ENCODE measurements around the gene F11R.

Gene F11R

DNA sequence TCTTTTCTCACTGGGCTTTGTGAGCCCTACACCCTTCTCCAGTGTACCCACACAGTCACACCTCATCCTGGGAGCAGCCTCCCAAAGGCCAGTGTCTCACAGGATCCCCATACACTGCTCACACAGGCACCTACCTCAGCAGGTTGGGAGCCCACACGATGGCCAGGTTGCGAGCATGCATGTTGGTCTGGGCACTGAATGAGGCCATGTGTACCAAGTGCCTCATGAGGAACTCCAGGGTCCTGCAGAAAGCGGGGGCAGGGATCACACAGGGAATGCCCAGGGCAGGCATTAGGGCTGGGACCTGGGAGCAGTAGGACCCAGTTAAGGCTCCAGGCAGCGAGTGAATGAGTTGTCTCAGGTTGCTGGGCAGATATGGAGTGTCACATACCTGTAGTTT, 33.3 kb upstream of the F11R start:
- no peaks in the 10 kb centered on the region for H3K27me3 ChIP-seq (ENCODE audit: control insufficient read depth, insufficient read depth, low read length)
- no peak overlapping the region for H3K27ac ChIP-seq
- TF ChIP-seq, protein P1, sequence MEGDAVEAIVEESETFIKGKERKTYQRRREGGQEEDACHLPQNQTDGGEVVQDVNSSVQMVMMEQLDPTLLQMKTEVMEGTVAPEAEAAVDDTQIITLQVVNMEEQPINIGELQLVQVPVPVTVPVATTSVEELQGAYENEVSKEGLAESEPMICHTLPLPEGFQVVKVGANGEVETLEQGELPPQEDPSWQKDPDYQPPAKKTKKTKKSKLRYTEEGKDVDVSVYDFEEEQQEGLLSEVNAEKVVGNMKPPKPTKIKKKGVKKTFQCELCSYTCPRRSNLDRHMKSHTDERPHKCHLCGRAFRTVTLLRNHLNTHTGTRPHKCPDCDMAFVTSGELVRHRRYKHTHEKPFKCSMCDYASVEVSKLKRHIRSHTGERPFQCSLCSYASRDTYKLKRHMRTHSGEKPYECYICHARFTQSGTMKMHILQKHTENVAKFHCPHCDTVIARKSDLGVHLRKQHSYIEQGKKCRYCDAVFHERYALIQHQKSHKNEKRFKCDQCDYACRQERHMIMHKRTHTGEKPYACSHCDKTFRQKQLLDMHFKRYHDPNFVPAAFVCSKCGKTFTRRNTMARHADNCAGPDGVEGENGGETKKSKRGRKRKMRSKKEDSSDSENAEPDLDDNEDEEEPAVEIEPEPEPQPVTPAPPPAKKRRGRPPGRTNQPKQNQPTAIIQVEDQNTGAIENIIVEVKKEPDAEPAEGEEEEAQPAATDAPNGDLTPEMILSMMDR (IDR thresholded peaks at IDR 0.05): no peak
- no peak overlapping the region for H3K9ac ChIP-seq
- no peak overlapping the region for H2AFZ ChIP-seq
- no peaks in the 10 kb centered on the region for H3K9me3 ChIP-seq (ENCODE audit: control insufficient read depth, low read length)
- no peak overlapping the region for H3K4me3 ChIP-seq (ENCODE audit: low read depth, low read length)
- H3K4me2 ChIP-seq (ENCODE audit: low read length): no peak overlapping the region
- H3K79me2 ChIP-seq: no peaks in the 10 kb centered on the region
- no peaks in the 10 kb centered on the region for H3K4me1 ChIP-seq
- H3K36me3 ChIP-seq (ENCODE audit: control insufficient read depth, insufficient read depth, low read length): no peaks in the 10 kb centered on the region

DNA sequence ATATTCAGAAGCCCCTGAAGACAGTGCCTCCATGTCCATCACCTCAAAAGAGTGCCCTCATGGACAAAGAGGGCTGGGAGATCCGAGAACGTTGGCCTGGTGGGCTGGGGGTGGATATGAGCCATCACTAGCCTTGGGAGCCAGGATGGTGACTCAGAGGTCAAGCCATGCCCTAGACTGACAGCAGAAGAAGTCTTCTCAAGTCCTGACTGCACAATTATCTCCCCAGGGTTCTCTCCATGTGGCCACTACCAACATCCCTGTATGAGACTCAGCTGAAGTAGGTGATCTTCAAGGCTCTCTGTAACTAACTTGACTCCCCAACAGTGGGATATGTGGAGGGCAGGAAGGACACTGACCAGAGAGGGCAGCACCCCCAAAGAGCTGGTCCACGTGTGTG, 31.9 kb upstream of the F11R start:
- Histone ChIP-seq H3K4me2 (ENCODE audit: low read length) (no peak overlapping the region), H3K4me1 (no peaks in the 10 kb centered on the region), H3K9ac (no peak overlapping the region), H3K27ac (no peak overlapping the region), H3K36me3 (ENCODE audit: control insufficient read depth, insufficient read depth, low read length) (no peaks in the 10 kb centered on the region), H3K4me3 (ENCODE audit: low read depth, low read length) (no peak overlapping the region), H3K79me2 (no peaks in the 10 kb centered on the region), H3K9me3 (ENCODE audit: control insufficient read depth, low read length) (no peaks in the 10 kb centered on the region), H2AFZ (no peak overlapping the region), H3K27me3 (ENCODE audit: control insufficient read depth, insufficient read depth, low read length) (no peaks in the 10 kb centered on the region)
- TF ChIP-seq, protein P1 (IDR thresholded peaks at IDR 0.05): no peak

DNA sequence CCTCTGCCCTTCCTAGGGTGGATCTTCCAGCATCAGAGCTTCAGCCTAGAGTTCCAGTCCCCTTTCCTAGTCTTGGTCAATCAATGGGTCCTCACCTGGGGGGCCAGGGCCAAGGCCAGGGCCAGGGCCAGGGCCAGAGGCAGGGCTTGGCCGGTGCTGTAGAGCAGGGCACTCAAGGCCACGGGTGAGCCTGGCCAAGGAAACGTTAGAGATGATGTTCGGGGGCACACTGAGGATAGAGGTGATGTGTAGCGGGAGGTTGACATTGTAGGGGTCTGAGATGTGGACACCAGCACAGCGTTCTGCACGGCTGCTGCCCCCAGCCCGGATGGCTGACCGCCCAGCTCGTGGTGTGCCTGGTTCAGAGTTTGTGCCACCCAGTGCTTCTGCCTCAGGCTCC, 30.3 kb upstream of the F11R start:
- no peak overlapping the region for H3K4me2 ChIP-seq (ENCODE audit: low read length)
- H3K9me3 ChIP-seq (ENCODE audit: control insufficient read depth, low read length): no peaks in the 10 kb centered on the region
- H3K4me3 ChIP-seq (ENCODE audit: low read depth, low read length): no peak overlapping the region
- no peak overlapping the region for H2AFZ ChIP-seq
- no peaks in the 10 kb centered on the region for H3K36me3 ChIP-seq (ENCODE audit: control insufficient read depth, insufficient read depth, low read length)
- no peaks in the 10 kb centered on the region for H3K27me3 ChIP-seq (ENCODE audit: control insufficient read depth, insufficient read depth, low read length)
- H3K27ac ChIP-seq: no peak overlapping the region
- no peaks in the 10 kb centered on the region for H3K79me2 ChIP-seq
- TF ChIP-seq, protein P1 (IDR thresholded peaks at IDR 0.05): no peak
- peaks cover 3% of the 10 kb centered on the region for H3K4me1 ChIP-seq
- no peak overlapping the region for H3K9ac ChIP-seq

- TF ChIP-seq, protein P1 (IDR thresholded peaks at IDR 0.05): no peak
- Histone ChIP-seq H3K9me3 (ENCODE audit: control insufficient read depth, low read length) (no peaks in the 10 kb centered on the region), H3K36me3 (ENCODE audit: control insufficient read depth, insufficient read depth, low read length) (no peaks in the 10 kb centered on the region), H3K4me2 (ENCODE audit: low read length) (no peak overlapping the region), H2AFZ (no peak overlapping the region), H3K4me1 (peaks cover 6% of the 10 kb centered on the region), H3K9ac (no peak overlapping the region), H3K4me3 (ENCODE audit: low read depth, low read length) (no peak overlapping the region), H3K79me2 (peaks cover 7% of the 10 kb centered on the region), H3K27ac (no peak overlapping the region), H3K27me3 (ENCODE audit: control insufficient read depth, insufficient read depth, low read length) (no peaks in the 10 kb centered on the region)
Measured at GRCh38 chr1:161048949-161049722, 28.2 kb upstream of the F11R start.

Measured in parathyroid adenoma (tissue), 2 donors.